ENCODE data around the gene MEX3D.

GRCh38 chr19:1579222-1579621 is 11.1 kb upstream of the MEX3D start:
- TF ChIP-seq CTCF (conservative IDR thresholded peaks at IDR 0.05) (no peak), ZFX (IDR thresholded peaks at IDR 0.05) (no peak)

Data from C4-2B (cell line).